NCI-H2227 (cell line): ENCODE results near the gene PTPN21.

Experiments used
- DNase-seq: peaks from one replicate; lab custom pipeline; 2025; ENCODE audit not compliant: unreplicated experiment; lab: John Stamatoyannopoulos, UW

Gene PTPN21

GRCh38 chr14:88473791-88474190 is 81.0 kb downstream of the PTPN21 start:
- DNase-seq = no peak

- no peak for DNase-seq
These were observed 84.0 kb downstream of the PTPN21 start for GRCh38 chr14:88470542-88471440.

- DNase-seq = no peak
These were observed 86.4 kb downstream of the PTPN21 start for GRCh38 chr14:88468406-88468805.

- peak; percentile 3 for DNase-seq
These were observed 91.5 kb downstream of the PTPN21 start for GRCh38 chr14:88463318-88463717.

- DNase-seq = no peak
These were observed 99.9 kb downstream of the PTPN21 start for GRCh38 chr14:88454886-88455285.

- no peak for DNase-seq
These were observed 102.6 kb downstream of the PTPN21 start for GRCh38 chr14:88452231-88452630.

GRCh38 chr14:88439088-88439487 is 115.7 kb downstream of the PTPN21 start:
- no peak for DNase-seq

GRCh38 chr14:88437658-88438057 is 117.1 kb downstream of the PTPN21 start:
- no peak for DNase-seq

- DNase-seq = no peak
These were observed 123.8 kb downstream of the PTPN21 start for GRCh38 chr14:88430976-88431375.

- DNase-seq = no peak
These were observed 128.5 kb downstream of the PTPN21 start for GRCh38 chr14:88426271-88426670.

GRCh38 chr14:88424573-88424972 is 130.2 kb downstream of the PTPN21 start:
- no peak for DNase-seq

- no peak for DNase-seq
These were observed 131.7 kb downstream of the PTPN21 start for GRCh38 chr14:88422919-88423650.

GRCh38 chr14:88422047-88422446 is 132.8 kb downstream of the PTPN21 start:
- no peak for DNase-seq

GRCh38 chr14:88421286-88421685 is 133.5 kb downstream of the PTPN21 start:
- no peak for DNase-seq

- DNase-seq = no peak
These were observed 134.6 kb downstream of the PTPN21 start for GRCh38 chr14:88420187-88420586.

GRCh38 chr14:88417594-88417993 is 137.2 kb downstream of the PTPN21 start:
- no peak for DNase-seq
